NCI-H82 treated with DMSO at 0.1 percent for 48 hours (cell line): ENCODE data around the gene TCP11X1.
"Not testable (repeated sequence)": the region's sequence is repeated elsewhere in the genome, so short reads cannot be mapped to it uniquely, and the experiment has no call there.

Experiments used
- DNase-seq: peaks from one replicate; lab custom pipeline; 2025; ENCODE audit not compliant: unreplicated experiment; lab: John Stamatoyannopoulos, UW

TCP11X1 gene

DNA sequence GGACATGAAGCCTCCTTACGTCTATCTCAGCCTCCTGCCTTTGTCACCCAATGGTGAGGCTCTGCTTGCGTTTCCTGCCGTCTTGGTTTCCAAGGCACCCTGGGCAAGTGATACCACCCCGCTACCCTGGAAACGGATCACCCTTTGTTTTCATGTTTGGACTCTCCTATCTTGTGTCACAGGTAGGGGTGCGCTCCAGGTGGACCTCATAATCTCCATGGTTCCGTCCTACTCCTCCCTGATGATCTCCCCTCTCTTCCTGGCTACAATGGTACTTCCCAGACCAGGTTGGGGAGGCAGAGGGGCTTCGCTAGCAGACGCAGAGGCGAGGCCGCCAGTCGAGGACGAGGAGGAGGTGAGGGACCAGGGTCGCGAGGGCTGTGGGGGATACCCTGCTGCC, at the start of gene TCP11X1:
Gene TCP11X1, plus strand, starts transcription at position 316 of the 400 bp plus-strand sequence.
- DNase-seq: not testable (repeated sequence)

- no peak for DNase-seq
These were observed 29.0 kb upstream of the TCP11X1 start for GRCh38 chrX:102185967-102186720.

GRCh38 chrX:102207940-102208339, 7.2 kb upstream of the TCP11X1 start:
- not testable (repeated sequence) for DNase-seq

GRCh38 chrX:102216497-102216896, 1.4 kb downstream of the TCP11X1 start:
- DNase-seq: not testable (repeated sequence)

GRCh38 chrX:102235678-102236077, 20.6 kb downstream of the TCP11X1 start:
- not testable (repeated sequence) for DNase-seq

GRCh38 chrX:102240265-102240664, 25.2 kb downstream of the TCP11X1 start:
- DNase-seq: not testable (repeated sequence)

- DNase-seq: not testable (repeated sequence)
These were observed 31.8 kb downstream of the TCP11X1 start, which contains the start of gene NXF2 for GRCh38 chrX:102246893-102247292. Gene NXF2, plus strand, starts transcription at chrX:102247167. Its CDS starts 59,912 bp downstream, at chrX:102307079.

DNA sequence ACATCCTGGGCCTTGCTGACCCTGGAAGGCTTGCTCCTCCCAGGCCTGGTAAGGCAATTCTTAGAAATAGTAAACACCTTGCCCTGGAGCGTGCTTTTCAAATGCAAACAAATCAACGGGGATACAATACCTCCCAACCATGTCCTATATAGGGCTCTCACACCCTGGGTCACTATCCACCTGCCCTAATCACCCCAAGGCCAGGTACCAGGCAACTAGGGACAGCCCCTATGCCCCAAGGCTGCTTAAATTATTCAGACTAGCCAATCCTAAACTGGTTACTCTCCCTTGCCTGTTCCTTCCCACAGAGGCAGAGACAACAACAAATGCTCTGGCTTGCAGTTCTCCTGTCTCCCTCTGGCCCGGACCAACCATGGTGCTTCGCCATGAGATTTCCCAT, 57.1 kb downstream of the TCP11X1 start:
- DNase-seq: not testable (repeated sequence)
